GM13977 (cell line): ENCODE results near the gene PPP4R3A.

Source experiments
- DNase-seq: peaks from one replicate; pipeline ENCODE4 v3.0.0; 2012; ENCODE audit warnings: low spot score
- CTCF ChIP-seq: IDR thresholded peaks from 2 replicates; pipeline ENCODE4 v1.5.1; 2012; ENCODE audit warnings: mild to moderate bottlenecking, control low read depth; ENCODE audit not compliant: insufficient read depth; ENCODE audit errors: extremely low read depth, missing control alignments
- in situ Hi-C: fragments of 300-500 bp; cut with MboI; formaldehyde crosslinking; loops from one replicate; pipeline ENCODE4 v1.12.0; 2022; ENCODE audit warnings: low sequenced_read_pairs, low pct_unique_long_range_greater_than_20kb, mixed read lengths, inconsistent platforms; ENCODE audit not compliant: unreplicated experiment

The PPP4R3A gene

GRCh38 chr14:91510171-91511042, at the start of gene PPP4R3A:
TSS of gene PPP4R3A (minus strand) at chr14:91510310. CDS start at chr14:91509647, 663 bp downstream.
- no peak for TF ChIP-seq CTCF
- in situ Hi-C loops: no loop called here
- peak; percentile 98 for DNase-seq

DNA sequence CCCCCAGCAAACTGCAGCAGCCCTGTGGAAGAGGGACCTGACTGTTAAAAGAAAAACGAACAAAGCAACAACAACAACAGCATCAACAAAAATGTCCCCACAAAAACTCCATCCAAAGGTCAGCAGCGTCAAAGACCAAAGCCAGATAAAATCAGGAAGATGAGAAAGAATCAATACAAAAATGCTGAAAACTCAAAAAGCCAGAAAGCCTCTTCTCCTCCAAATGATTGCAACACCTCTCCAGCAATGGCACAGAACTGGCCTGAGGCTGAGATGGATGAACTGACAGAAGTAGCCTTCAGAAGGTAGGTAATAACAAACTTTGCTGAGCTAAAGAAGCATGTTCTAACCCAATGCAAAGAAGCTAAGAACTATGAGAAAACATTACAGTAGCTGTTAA, 45.4 kb upstream of the PPP4R3A start:
- no peak for DNase-seq
- in situ Hi-C loops: no loop called here
- TF ChIP-seq CTCF: no peak

DNA sequence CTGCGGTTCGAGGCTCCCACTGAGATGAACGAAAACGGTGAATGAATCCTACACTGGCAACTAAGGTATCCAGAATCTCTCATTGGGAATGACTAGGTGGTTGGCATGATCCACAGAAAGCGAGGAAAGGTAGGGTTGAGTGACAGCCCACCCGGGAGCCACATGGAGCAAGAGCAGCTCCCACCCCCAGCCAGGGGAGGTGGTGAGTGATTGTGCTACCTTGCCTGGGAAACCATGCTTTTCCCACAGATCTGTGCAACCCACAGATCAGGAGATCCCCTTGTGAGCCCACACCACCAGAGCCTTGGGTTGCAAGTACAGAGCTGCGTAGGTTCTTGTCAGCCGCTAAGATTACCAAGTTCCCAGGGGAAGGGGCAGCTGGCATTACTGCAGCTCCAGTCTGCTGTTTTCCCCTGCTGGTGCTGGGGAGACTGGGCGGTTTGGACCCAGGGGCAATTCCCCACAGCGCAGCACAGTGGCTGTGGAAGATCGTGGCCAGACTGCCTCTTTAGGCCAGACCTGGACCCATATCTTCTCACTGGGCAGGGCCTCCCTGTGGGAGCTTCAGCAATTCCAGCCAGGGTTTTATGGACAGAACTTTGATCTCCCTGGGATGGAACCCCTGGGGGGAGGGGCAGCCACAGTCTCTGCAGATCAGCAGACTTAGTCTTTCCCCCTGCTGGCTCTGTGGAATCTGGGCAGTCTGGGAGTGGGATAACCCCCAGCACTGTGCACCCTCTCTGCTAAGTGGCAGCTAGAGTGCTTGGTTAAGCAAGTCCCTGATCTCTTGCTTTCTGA, 44.6 kb upstream of the PPP4R3A start:
- DNase-seq: no peak
- in situ Hi-C loops: no loop called here
- TF ChIP-seq CTCF: no peak

DNA sequence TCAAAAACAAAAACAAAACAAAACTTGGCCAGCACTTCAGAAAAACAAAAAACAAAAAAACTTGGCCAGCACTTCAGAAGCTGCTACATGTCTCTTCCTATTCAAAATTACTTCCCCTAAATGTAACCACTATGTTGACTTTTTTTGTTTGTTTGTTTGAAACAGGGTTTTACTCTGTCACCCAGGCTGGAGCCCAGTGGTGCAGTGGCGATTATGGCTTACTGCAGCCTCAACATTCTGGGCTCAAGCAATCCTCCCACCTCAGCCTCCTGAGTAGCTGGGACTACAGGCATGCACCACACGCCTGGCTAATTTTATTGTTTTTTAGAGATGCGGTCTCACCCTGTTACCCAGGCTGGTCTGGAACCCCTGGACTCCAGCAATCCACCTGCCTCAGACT, 38.0 kb upstream of the PPP4R3A start:
- no peak for DNase-seq
- in situ Hi-C loops: no loop called here
- TF ChIP-seq CTCF: no peak

DNA sequence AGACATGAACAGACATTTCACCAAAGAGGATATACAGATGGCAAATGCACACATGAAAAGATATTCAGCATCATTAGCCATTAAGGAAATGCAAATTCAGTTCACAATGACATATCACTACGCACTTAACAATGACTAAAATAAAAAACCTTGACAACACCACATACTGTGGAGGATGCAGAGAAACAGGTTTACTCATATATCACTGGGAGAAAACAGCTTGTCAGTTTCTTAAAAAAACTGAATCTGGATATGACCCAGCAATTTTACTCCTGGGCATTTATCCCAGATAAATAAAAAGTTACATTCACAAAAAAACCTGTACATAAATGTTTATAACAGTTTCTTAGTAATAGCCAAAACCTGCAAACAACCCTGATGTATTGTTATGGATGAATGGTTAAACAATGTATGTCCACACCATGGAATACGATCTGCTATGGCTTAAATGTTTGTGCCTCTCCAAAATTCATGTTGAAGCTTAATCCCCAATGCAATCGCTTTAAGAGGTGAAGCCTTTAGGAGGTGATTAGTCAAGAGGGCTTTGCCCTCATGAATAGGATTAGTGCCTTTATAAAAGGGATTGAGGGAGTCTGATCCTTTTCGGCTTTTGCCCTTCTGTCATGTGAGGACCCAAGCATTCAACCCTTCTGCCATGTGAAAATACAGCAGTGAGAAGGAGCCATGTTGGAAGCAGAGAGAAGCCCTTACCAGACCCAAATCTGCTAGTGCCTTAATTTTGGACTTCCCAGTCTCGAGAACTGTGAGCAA, 36.0 kb upstream of the PPP4R3A start:
- in situ Hi-C loops: no loop called here
- no peak for DNase-seq
- TF ChIP-seq CTCF: no peak

- TF ChIP-seq CTCF: no peak
- no peak for DNase-seq
- in situ Hi-C loops: no loop called here
These were observed 35.1 kb upstream of the PPP4R3A start for GRCh38 chr14:91545204-91545603.
